GM19395 (cell line): ENCODE measurements around the gene AAR2.

Experiments used
- ATAC-seq: cut with Tn5 transposase; IDR thresholded peaks from one replicate; pipeline ENCODE4 v1.9.1; 2021; ENCODE audit warnings: mild to moderate bottlenecking, moderate library complexity; ENCODE audit not compliant: unreplicated experiment

Gene AAR2

GRCh38 chr20:36218380-36219064 is 17.8 kb upstream of the AAR2 start:
- no peak for ATAC-seq

GRCh38 chr20:36219671-36220220 is 16.5 kb upstream of the AAR2 start:
- ATAC-seq: no peak

GRCh38 chr20:36225666-36226065 is 10.6 kb upstream of the AAR2 start:
- no peak for ATAC-seq

- no peak for ATAC-seq
Observed at GRCh38 chr20:36228770-36229169, 7.5 kb upstream of the AAR2 start.

GRCh38 chr20:36230019-36230418 is 6.3 kb upstream of the AAR2 start:
- ATAC-seq: no peak

- no peak for ATAC-seq
Observed at GRCh38 chr20:36231331-36231730, 4.9 kb upstream of the AAR2 start.

GRCh38 chr20:36234771-36235320 is 1.4 kb upstream of the AAR2 start:
- ATAC-seq: no peak

GRCh38 chr20:36236786-36237121 is 476 bp downstream of the AAR2 start:
- ATAC-seq: no peak

GRCh38 chr20:36237477-36237876 is 1.2 kb downstream of the AAR2 start:
- no peak for ATAC-seq

GRCh38 chr20:36238153-36238552 is 1.9 kb downstream of the AAR2 start:
- no peak for ATAC-seq

- ATAC-seq: no peak
Observed at GRCh38 chr20:36238760-36239159, 2.5 kb downstream of the AAR2 start.

GRCh38 chr20:36240076-36240475 is 3.8 kb downstream of the AAR2 start:
- no peak for ATAC-seq

- ATAC-seq: no peak
Observed at GRCh38 chr20:36241678-36242077, 5.4 kb downstream of the AAR2 start.

- ATAC-seq: no peak
Observed at GRCh38 chr20:36243726-36244125, 7.4 kb downstream of the AAR2 start.

GRCh38 chr20:36246401-36246800 is 10.1 kb downstream of the AAR2 start:
- ATAC-seq: no peak

- no peak for ATAC-seq
Observed at GRCh38 chr20:36248836-36249235, 12.6 kb downstream of the AAR2 start.

- ATAC-seq: no peak
Observed at GRCh38 chr20:36249450-36249849, 13.2 kb downstream of the AAR2 start.

GRCh38 chr20:36251426-36251825 is 15.1 kb downstream of the AAR2 start:
- no peak for ATAC-seq

GRCh38 chr20:36252511-36252910 is 16.2 kb downstream of the AAR2 start:
- no peak for ATAC-seq

- ATAC-seq: no peak
Observed at GRCh38 chr20:36253036-36253435, 16.8 kb downstream of the AAR2 start.

GRCh38 chr20:36254076-36254475 is 17.8 kb downstream of the AAR2 start:
- no peak for ATAC-seq

GRCh38 chr20:36255445-36255844 is 19.2 kb downstream of the AAR2 start:
- no peak for ATAC-seq
